GM12864 (cell line): Measurements from ENCODE around the gene SGCD.

ENCODE experiments used
- DNase-seq: peaks from one replicate; pipeline ENCODE4 v3.0.0-alpha.2; 2011; ENCODE audit warnings: low read depth
- H3K4me3 ChIP-seq: 2 replicates; pipeline ENCODE4 v1.5.1; 2011; ENCODE audit warnings: mild to moderate bottlenecking, low read depth, low read length, control low read depth
- TF ChIP-seq, protein P1 (sequence below): IDR thresholded peaks from 2 replicates; pipeline ENCODE4 v1.5.1; 2011; ENCODE audit warnings: low read depth, mild to moderate bottlenecking, moderate library complexity, low read length, control low read depth, inconsistent platforms; ENCODE audit errors: missing control alignments

SGCD gene

GRCh38 chr5:156475182-156476157 is 148.5 kb downstream of the SGCD start:
- no peak for DNase-seq
- TF ChIP-seq, protein P1, sequence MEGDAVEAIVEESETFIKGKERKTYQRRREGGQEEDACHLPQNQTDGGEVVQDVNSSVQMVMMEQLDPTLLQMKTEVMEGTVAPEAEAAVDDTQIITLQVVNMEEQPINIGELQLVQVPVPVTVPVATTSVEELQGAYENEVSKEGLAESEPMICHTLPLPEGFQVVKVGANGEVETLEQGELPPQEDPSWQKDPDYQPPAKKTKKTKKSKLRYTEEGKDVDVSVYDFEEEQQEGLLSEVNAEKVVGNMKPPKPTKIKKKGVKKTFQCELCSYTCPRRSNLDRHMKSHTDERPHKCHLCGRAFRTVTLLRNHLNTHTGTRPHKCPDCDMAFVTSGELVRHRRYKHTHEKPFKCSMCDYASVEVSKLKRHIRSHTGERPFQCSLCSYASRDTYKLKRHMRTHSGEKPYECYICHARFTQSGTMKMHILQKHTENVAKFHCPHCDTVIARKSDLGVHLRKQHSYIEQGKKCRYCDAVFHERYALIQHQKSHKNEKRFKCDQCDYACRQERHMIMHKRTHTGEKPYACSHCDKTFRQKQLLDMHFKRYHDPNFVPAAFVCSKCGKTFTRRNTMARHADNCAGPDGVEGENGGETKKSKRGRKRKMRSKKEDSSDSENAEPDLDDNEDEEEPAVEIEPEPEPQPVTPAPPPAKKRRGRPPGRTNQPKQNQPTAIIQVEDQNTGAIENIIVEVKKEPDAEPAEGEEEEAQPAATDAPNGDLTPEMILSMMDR: no peak
- H3K4me3 ChIP-seq: no peak overlapping the region

GRCh38 chr5:156476158-156476551 is 149.2 kb downstream of the SGCD start:
- DNase-seq: no peak
- H3K4me3 ChIP-seq: no peak overlapping the region
- TF ChIP-seq, protein P1: no peak

GRCh38 chr5:156476678-156477077 is 149.7 kb downstream of the SGCD start:
- no peak overlapping the region for H3K4me3 ChIP-seq
- TF ChIP-seq, protein P1: no peak
- no peak for DNase-seq

DNA sequence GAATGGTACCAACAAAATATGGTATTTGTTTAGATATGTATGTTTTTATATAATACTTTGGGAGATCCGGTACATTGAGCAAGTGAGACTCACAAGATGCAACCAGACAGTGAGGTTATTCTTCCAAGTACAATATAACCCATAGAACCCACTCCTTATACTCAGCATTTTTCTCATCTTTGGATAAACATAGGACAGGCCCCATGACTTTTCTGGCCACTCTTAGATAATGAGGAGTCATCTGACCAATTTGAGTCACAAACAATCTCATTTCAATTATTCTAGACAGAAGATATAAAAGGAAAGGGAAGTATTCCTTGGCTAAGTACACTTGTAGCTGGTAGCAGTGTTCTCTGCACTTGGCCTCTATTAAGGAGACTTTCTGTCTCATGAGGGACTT is 150.2 kb downstream of the SGCD start:
- no peak for DNase-seq
- H3K4me3 ChIP-seq: no peak overlapping the region
- TF ChIP-seq, protein P1: no peak

- TF ChIP-seq, protein P1: no peak
- DNase-seq: peak; percentile 7
These were observed 152.9 kb downstream of the SGCD start for GRCh38 chr5:156479849-156480248.

GRCh38 chr5:156481741-156482140 is 154.8 kb downstream of the SGCD start:
- no peak overlapping the region for H3K4me3 ChIP-seq
- TF ChIP-seq, protein P1: no peak
- no peak for DNase-seq

More at GRCh38 chr5:156479849-156480248, 152.9 kb downstream of the SGCD start:
- H3K4me3 ChIP-seq: no peak overlapping the region
